ENCODE measurements around the gene CRELD1. TPM values are rescaled to one million over a fixed set of nuclear protein-coding genes. Genes with fewer than 3 reads are reported as not detected.
"Not testable (repeated sequence)": the region's sequence is repeated elsewhere in the genome, so short reads cannot be mapped to it uniquely, and the experiment has no call there.

Gene CRELD1
- total and polyA plus RNA-seq, 2 donors from 2014 or later = 43.2 to 56.7 TPM

DNA sequence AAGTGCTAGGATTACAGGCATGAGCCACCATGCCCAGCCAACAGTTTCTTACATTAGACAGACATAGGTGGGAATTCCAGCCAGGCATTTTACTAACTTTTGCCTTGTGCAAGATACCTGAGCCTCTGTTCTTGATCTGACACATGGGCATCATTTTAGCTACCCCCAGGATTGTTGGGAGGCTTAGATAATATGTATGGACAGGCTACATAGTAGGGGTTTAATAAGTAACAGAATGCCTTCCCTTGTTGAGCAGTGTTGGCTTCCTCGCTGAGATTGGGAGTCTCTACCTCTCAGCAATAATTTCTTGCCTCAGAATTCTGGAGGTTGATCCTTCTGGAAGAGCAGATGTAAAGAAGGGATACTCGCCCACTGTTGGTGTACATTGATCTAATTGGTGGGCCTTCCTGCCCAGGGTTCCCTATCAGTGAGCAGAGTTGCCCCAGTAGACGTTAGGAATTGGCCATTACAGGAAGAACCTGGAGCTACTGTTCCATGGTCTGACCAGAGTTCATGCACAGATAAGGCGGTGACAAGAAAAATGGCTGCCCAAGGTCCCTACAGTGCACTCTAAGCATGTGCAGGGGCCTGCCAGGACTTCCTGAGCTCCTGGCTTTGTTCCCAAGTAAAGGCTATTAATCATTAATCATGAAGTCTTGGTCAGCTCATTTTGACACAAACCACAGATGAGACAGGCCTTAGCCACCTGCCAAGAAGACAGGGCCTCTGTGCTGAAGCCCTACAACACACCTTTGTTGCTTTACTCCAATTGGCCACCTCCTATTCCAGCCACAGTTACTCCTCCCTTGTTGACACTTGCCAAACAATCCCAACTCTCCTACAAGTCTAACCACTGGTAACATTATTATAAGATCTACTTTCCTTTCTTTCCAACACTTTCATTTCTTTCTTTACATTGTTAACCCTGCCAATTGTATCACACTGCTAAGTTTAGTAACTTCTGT, 35.9 kb upstream of the CRELD1 start:
- Histone ChIP-seq H3K9ac (ENCODE audit: low read length in 3 of 3) (peak overlapping the region in 1 of 3 donors; percentile 19), H3K4me3 (ENCODE audit: low read length in 3 of 3) (peak overlapping the region in 1 of 3 donors; percentile 20), H3K4me1 (ENCODE audit: control insufficient read depth in 2 of 3, insufficient read depth in 2 of 3, low read depth in 1 of 3, low read length in 3 of 3) (peaks cover 6 to 42% (median 36%) of the 10 kb centered on the region in 3 donors), H3K9me3 (ENCODE audit: control insufficient read depth in 2 of 3, insufficient read depth in 1 of 3, low read length in 3 of 3) (no peaks in the 10 kb centered on the region), H3K27me3 (ENCODE audit: control insufficient read depth, insufficient read depth, low read length) (no peaks in the 10 kb centered on the region), H3K27ac (ENCODE audit: low read depth in 2 of 2, low read length in 2 of 2) (peak overlapping the region; percentile 79 to 90), H3K36me3 (ENCODE audit: control insufficient read depth in 2 of 3, insufficient read depth in 3 of 3, low read length in 3 of 3) (peaks cover 0 to 8% (median 6%) of the 10 kb centered on the region in 3 donors)
- DNase-seq (peak in 3 of 5 donors; percentile 45 to 89 (median 85)), FAIRE-seq (no peak)
- intact Hi-C loops (cut with DNase I) = no loop called here
- TF ChIP-seq, protein P1, sequence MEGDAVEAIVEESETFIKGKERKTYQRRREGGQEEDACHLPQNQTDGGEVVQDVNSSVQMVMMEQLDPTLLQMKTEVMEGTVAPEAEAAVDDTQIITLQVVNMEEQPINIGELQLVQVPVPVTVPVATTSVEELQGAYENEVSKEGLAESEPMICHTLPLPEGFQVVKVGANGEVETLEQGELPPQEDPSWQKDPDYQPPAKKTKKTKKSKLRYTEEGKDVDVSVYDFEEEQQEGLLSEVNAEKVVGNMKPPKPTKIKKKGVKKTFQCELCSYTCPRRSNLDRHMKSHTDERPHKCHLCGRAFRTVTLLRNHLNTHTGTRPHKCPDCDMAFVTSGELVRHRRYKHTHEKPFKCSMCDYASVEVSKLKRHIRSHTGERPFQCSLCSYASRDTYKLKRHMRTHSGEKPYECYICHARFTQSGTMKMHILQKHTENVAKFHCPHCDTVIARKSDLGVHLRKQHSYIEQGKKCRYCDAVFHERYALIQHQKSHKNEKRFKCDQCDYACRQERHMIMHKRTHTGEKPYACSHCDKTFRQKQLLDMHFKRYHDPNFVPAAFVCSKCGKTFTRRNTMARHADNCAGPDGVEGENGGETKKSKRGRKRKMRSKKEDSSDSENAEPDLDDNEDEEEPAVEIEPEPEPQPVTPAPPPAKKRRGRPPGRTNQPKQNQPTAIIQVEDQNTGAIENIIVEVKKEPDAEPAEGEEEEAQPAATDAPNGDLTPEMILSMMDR (IDR thresholded peaks at IDR 0.05; ENCODE audit: borderline replicate concordance, extremely low read depth, insufficient read depth) = no peak

DNA sequence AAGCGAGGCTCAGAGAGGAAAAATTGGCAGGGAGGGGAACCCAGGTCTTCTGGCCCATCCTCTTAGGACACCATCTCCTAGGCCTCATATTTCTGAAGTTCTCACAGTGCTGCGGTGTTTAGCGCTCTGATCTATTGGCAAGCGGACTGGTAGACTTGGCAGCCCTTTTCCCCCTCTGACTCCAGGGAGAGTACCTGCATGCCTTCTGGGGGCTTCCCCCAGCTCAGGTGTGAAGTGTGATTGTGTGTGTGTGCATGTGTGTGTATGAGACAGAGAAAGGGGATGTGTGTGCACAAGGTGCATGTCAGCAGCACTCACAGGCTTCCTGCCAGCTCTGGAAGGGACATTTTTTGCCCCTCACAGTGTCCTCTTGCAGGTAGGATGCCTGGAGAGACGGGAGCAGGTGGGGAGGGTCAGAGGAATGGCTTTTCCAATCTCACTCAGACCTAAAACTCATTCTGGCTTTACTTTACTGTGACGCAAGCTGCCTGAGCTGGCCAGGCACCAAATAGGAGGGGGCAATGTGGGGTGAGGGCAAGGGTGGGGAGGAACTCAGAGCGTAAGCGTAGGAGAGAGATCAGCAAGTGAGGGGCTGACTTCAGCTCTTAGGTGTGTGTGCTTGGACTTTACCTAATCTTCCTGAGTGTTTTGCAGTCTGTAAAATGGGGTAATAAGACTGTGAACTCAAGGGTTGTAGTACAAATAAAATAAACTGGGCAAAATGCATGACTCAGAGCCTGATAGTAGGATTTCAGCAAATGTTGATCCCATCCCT, 35.0 kb upstream of the CRELD1 start:
- intact Hi-C loops (cut with DNase I) = no loop called here
- peaks cover 6 to 40% (median 40%) of the 10 kb centered on the region in 3 donors for H3K4me1 ChIP-seq (ENCODE audit: control insufficient read depth in 2 of 3, insufficient read depth in 2 of 3, low read depth in 1 of 3, low read length in 3 of 3)
- H3K27ac ChIP-seq (ENCODE audit: low read depth in 2 of 2, low read length in 2 of 2) = peak overlapping the region; percentile 71 to 77
- no peak for FAIRE-seq
- no peaks in the 10 kb centered on the region for H3K9me3 ChIP-seq (ENCODE audit: control insufficient read depth in 2 of 3, insufficient read depth in 1 of 3, low read length in 3 of 3)
- no peaks in the 10 kb centered on the region for H3K27me3 ChIP-seq (ENCODE audit: control insufficient read depth, insufficient read depth, low read length)
- H3K4me3 ChIP-seq (ENCODE audit: low read length in 3 of 3) = no peak overlapping the region
- peak overlapping the region in 1 of 3 donors; percentile 19 for H3K9ac ChIP-seq (ENCODE audit: low read length in 3 of 3)
- DNase-seq = peak in 1 of 5 donors; percentile 31
- no peaks in the 10 kb centered on the region for H3K36me3 ChIP-seq (ENCODE audit: control insufficient read depth in 2 of 3, insufficient read depth in 3 of 3, low read length in 3 of 3)
- TF ChIP-seq, protein P1 (IDR thresholded peaks at IDR 0.05; ENCODE audit: borderline replicate concordance, extremely low read depth, insufficient read depth) = no peak

DNA sequence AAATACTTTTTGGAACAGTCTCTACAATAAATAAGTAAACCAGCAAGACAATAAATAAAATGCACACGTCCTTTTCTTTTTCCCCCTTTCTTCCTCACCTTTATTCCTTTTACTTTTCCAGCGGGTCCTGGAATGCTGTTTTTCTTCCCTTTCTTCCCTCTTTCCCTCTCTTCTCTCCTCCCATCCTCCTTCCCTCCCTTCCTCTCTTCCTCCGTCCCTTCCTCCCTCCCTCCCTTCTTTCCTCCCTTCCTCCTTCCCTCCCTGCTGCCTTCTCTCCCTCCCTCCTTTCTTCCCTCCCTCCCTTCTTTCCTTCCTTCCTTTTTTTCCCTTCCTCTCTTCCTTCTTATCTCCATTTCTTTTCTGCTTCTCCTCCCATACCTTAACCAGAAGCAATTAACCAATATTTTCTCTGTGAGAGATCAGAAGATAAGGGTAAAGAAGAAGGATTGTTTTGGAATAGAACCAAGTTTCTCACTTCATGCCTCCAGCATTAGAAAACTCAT, 34.3 kb upstream of the CRELD1 start:
- Histone ChIP-seq H3K36me3 (ENCODE audit: control insufficient read depth in 2 of 3, insufficient read depth in 3 of 3, low read length in 3 of 3) (no peaks in the 10 kb centered on the region), H3K4me1 (ENCODE audit: control insufficient read depth in 2 of 3, insufficient read depth in 2 of 3, low read depth in 1 of 3, low read length in 3 of 3) (peaks cover 6 to 40% (median 34%) of the 10 kb centered on the region in 3 donors), H3K27ac (ENCODE audit: low read depth in 2 of 2, low read length in 2 of 2) (no peak overlapping the region), H3K9me3 (ENCODE audit: control insufficient read depth in 2 of 3, insufficient read depth in 1 of 3, low read length in 3 of 3) (no peaks in the 10 kb centered on the region), H3K9ac (ENCODE audit: low read length in 3 of 3) (no peak overlapping the region), H3K4me3 (ENCODE audit: low read length in 3 of 3) (no peak overlapping the region), H3K27me3 (ENCODE audit: control insufficient read depth, insufficient read depth, low read length) (no peaks in the 10 kb centered on the region)
- FAIRE-seq (no peak), DNase-seq (no peak)
- TF ChIP-seq, protein P1 (IDR thresholded peaks at IDR 0.05; ENCODE audit: borderline replicate concordance, extremely low read depth, insufficient read depth) = no peak
- intact Hi-C loops (cut with DNase I) = no loop called here

DNA sequence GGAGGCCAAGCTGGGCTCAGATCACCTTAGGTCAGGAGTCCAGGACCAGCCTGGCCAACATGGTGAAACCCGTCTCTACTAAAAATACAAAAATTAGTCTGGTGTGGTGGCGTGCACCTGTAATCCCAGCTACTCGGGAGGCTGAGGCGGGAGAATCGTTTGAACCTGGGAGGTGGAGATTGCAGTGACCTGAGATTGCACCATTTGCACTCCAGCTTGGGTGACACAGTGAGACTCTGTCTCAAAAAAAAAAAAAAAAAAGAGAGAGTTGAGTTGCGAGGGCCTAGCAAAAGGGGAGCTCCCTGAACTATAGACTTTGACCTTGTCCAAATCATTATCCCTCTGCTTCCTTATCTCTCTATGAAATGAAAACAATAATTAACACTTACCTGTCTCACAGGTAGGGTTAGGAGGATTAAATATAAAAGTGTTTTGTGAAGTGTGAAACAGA, 32.6 kb upstream of the CRELD1 start:
- H3K36me3 ChIP-seq (ENCODE audit: control insufficient read depth in 2 of 3, insufficient read depth in 3 of 3, low read length in 3 of 3); DNase-seq; FAIRE-seq; H3K27ac ChIP-seq (ENCODE audit: low read depth in 2 of 2, low read length in 2 of 2); H3K9me3 ChIP-seq (ENCODE audit: control insufficient read depth in 2 of 3, insufficient read depth in 1 of 3, low read length in 3 of 3); intact Hi-C loops (cut with DNase I); H3K9ac ChIP-seq (ENCODE audit: low read length in 3 of 3); H3K27me3 ChIP-seq (ENCODE audit: control insufficient read depth, insufficient read depth, low read length); H3K4me3 ChIP-seq (ENCODE audit: low read length in 3 of 3): not testable (repeated sequence)
- H3K4me1 ChIP-seq (ENCODE audit: control insufficient read depth in 2 of 3, insufficient read depth in 2 of 3, low read depth in 1 of 3, low read length in 3 of 3) = peaks cover 6 to 40% (median 34%) of the 10 kb centered on the region in 3 donors

All from kidney (tissue), 14 donors.